ENCODE data around the gene C17orf75. TPM values are rescaled to one million over a fixed set of nuclear protein-coding genes. Genes with fewer than 3 reads are reported as not detected.
"Not testable (repeated sequence)": the region's sequence is repeated elsewhere in the genome, so short reads cannot be mapped to it uniquely, and the experiment has no call there.

Gene C17orf75
- total and polyA plus RNA-seq, 2 of the 8 experiments (the other 6 are each of a cell fraction or from before 2014, with no cell fraction given) = 15.8 to 42.6 TPM

- TF ChIP-seq SRF (IDR thresholded peaks at IDR 0.05; ENCODE audit: low read depth, low read length) = no peak
Observed at GRCh38 chr17:32317353-32317752, 24.6 kb downstream of the C17orf75 start (continued).

- not testable (repeated sequence) for H3K4me1 ChIP-seq (replicated peaks in 1 of 4; ENCODE audit: control insufficient read depth in 3 of 4, insufficient read depth in 4 of 4, low read length in 3 of 4); DNase-seq (ENCODE audit: low read depth in 1 of 2, low spot score in 2 of 2); H3K79me1 ChIP-seq (ENCODE audit: low read depth, low read length); H3K18ac ChIP-seq (ENCODE audit: extremely low read depth, low read length); H4K20me1 ChIP-seq (replicated peaks in 1 of 2; ENCODE audit: control insufficient read depth in 1 of 2, insufficient read depth in 2 of 2, low read length in 2 of 2); H3K79me2 ChIP-seq (ENCODE audit: control insufficient read depth in 1 of 2, insufficient read depth in 2 of 2, low read length in 2 of 2); H2BK20ac ChIP-seq (ENCODE audit: low read length); H3K27ac ChIP-seq (ENCODE audit: low read depth, low read length); H3K56ac ChIP-seq (replicated peaks; ENCODE audit: insufficient read length, low read depth, low read length); H3K14ac ChIP-seq (ENCODE audit: insufficient read length); H2AK5ac ChIP-seq (ENCODE audit: low read depth, low read length); H4K91ac ChIP-seq (replicated peaks; ENCODE audit: insufficient read length, low read length); H3K23ac ChIP-seq (ENCODE audit: insufficient read length); H3K36me3 ChIP-seq (ENCODE audit: control insufficient read depth in 2 of 4, insufficient read depth in 4 of 4, low read length in 3 of 4); H2BK120ac ChIP-seq (replicated peaks; ENCODE audit: low read depth, low read length); H2AFZ ChIP-seq (ENCODE audit: low read length); H4K8ac ChIP-seq (ENCODE audit: extremely low read depth, insufficient read depth, low read length); H3K9me3 ChIP-seq (ENCODE audit: insufficient read depth in 2 of 2, low read depth in 1 of 2, low read length in 1 of 2); H3K27me3 ChIP-seq (replicated peaks in 1 of 4; ENCODE audit: control insufficient read depth in 3 of 4, extremely low read depth in 1 of 4, insufficient read depth in 3 of 4, low read length in 3 of 4); H4K5ac ChIP-seq (ENCODE audit: insufficient read length, low read depth, low read length); H3K4me3 ChIP-seq (ENCODE audit: extremely low read depth in 1 of 4, insufficient read depth in 2 of 4, low read depth in 3 of 4, low read length in 4 of 4); H3K4me2 ChIP-seq (ENCODE audit: insufficient read depth in 1 of 2, low read depth in 2 of 2, low read length in 2 of 2); H3K9ac ChIP-seq (replicated peaks in 1 of 4; ENCODE audit: extremely low read depth in 1 of 4, low read depth in 3 of 4, low read length in 3 of 4); H2BK5ac ChIP-seq (ENCODE audit: low read depth, low read length); H3K4ac ChIP-seq (replicated peaks; ENCODE audit: insufficient read length, low read depth, low read length); H3K23me2 ChIP-seq (ENCODE audit: low read depth, low read length); H2BK15ac ChIP-seq (ENCODE audit: low read length); H2BK12ac ChIP-seq (ENCODE audit: low read depth, low read length); FAIRE-seq
- ChIA-PET CTCF (ENCODE audit: partially characterized antibody) (interaction anchor here (0.5 to 13.3 kb wide), 12 partner anchors 12 to 90 kb away, joined by 3 to 170 read pairs (median 4); no protein-coding TSS in a partner anchor), POLR2A (ENCODE audit: partially characterized antibody) (interaction anchor here (1.0 to 1.6 kb wide), 3 partner anchors 9 to 52 kb away, joined by 3 to 4 read pairs (median 3); no protein-coding TSS in a partner anchor)
- WGBS, 2 experiments (ENCODE audit: extremely low coverage in 1 of 2, insufficient coverage in 1 of 2, insufficient read length in 1 of 2, insufficient replicate concordance in 2 of 2, low coverage in 1 of 2, low lambda C conversion rate in 2 of 2, missing lambda C conversion rate in 1 of 2) = 93% methylated on average over 5 of the region's 5 CpGs; no CpG with 5 or more reads in 1 of the 2 experiments
Observed at GRCh38 chr17:32316653-32317052, 25.3 kb downstream of the C17orf75 start.
